ENCODE results near the gene CACNA2D3. TPM values are rescaled to one million over a fixed set of nuclear protein-coding genes. Genes with fewer than 3 reads are reported as not detected.

CACNA2D3 gene
- total RNA-seq, 1 donor from 2014 or later, result 0.70 TPM

- H3K4me3 Mint-ChIP-seq (ENCODE audit: unreplicated experiment), result no peak overlapping the region
- H3K27ac ChIP-seq (ENCODE audit: low read depth, low read length), result peak overlapping the region; percentile 50
- H3K27me3 Mint-ChIP-seq (ENCODE audit: low read depth, unreplicated experiment), result no peaks in the 10 kb centered on the region
- H3K27me3 ChIP-seq (ENCODE audit: insufficient read depth, low read length), result no peaks in the 10 kb centered on the region
- DNase-seq (ENCODE audit: low read depth) (peak; percentile 84), FAIRE-seq (no peak)
- H3K4me1 Mint-ChIP-seq (ENCODE audit: low read depth, unreplicated experiment), result peaks cover 26% of the 10 kb centered on the region
- H3K4me3 ChIP-seq (ENCODE audit: insufficient read depth, low read depth, low read length), result no peak overlapping the region
- H4K20me1 ChIP-seq (ENCODE audit: insufficient read depth, low read length), result no peaks in the 10 kb centered on the region
- peaks cover 25% of the 10 kb centered on the region for H3K4me1 ChIP-seq (ENCODE audit: insufficient read depth, low read length)
- no peaks in the 10 kb centered on the region for H3K36me3 ChIP-seq (ENCODE audit: insufficient read depth, low read length)
- H3K9me3 ChIP-seq (ENCODE audit: insufficient read depth, low read depth, low read length), result no peaks in the 10 kb centered on the region
- no peaks in the 10 kb centered on the region for H3K36me3 Mint-ChIP-seq (ENCODE audit: low read depth, unreplicated experiment)
- no peak for TF ChIP-seq CTCF (IDR thresholded peaks at IDR 0.05; ENCODE audit: insufficient read depth, low read depth, low read length)
- TF ChIP-seq EZH2 (IDR thresholded peaks at IDR 0.05; ENCODE audit: insufficient read depth, low read length), result no peak
- no peak overlapping the region for H3K27ac Mint-ChIP-seq (ENCODE audit: unreplicated experiment)
- no peaks in the 10 kb centered on the region for H3K79me2 ChIP-seq (ENCODE audit: insufficient read depth, low read length)
- peak overlapping the region; percentile 36 for H3K4me2 ChIP-seq (ENCODE audit: low read length)
- H3K9ac ChIP-seq (ENCODE audit: low read length), result no peak overlapping the region
- H2AFZ ChIP-seq (ENCODE audit: low read depth, low read length), result no peak overlapping the region
- H3K9me3 Mint-ChIP-seq (ENCODE audit: unreplicated experiment), result no peaks in the 10 kb centered on the region
Measured at GRCh38 chr3:54897028-54897711, 774.8 kb downstream of the CACNA2D3 start.

- DNase-seq (ENCODE audit: low read depth) (no peak), FAIRE-seq (no peak)
- Histone ChIP-seq H3K4me2 (ENCODE audit: low read length) (no peak overlapping the region), H4K20me1 (ENCODE audit: insufficient read depth, low read length) (no peaks in the 10 kb centered on the region), H3K27ac (ENCODE audit: low read depth, low read length) (no peak overlapping the region), H2AFZ (ENCODE audit: low read depth, low read length) (no peak overlapping the region), H3K4me1 (ENCODE audit: insufficient read depth, low read length) (peaks cover 20% of the 10 kb centered on the region), H3K36me3 (ENCODE audit: insufficient read depth, low read length) (no peaks in the 10 kb centered on the region), H3K4me3 (ENCODE audit: insufficient read depth, low read depth, low read length) (no peak overlapping the region), H3K79me2 (ENCODE audit: insufficient read depth, low read length) (no peaks in the 10 kb centered on the region), H3K27me3 (ENCODE audit: insufficient read depth, low read length) (no peaks in the 10 kb centered on the region), H3K9ac (ENCODE audit: low read length) (no peak overlapping the region), H3K9me3 (ENCODE audit: insufficient read depth, low read depth, low read length) (no peaks in the 10 kb centered on the region)
- peaks cover 26% of the 10 kb centered on the region for H3K4me1 Mint-ChIP-seq (ENCODE audit: low read depth, unreplicated experiment)
- H3K27ac Mint-ChIP-seq (ENCODE audit: unreplicated experiment), result no peak overlapping the region
- H3K27me3 Mint-ChIP-seq (ENCODE audit: low read depth, unreplicated experiment), result no peaks in the 10 kb centered on the region
- peaks cover 4% of the 10 kb centered on the region for H3K9me3 Mint-ChIP-seq (ENCODE audit: unreplicated experiment)
- no peaks in the 10 kb centered on the region for H3K36me3 Mint-ChIP-seq (ENCODE audit: low read depth, unreplicated experiment)
- no peak overlapping the region for H3K4me3 Mint-ChIP-seq (ENCODE audit: unreplicated experiment)
- no peak for TF ChIP-seq CTCF (IDR thresholded peaks at IDR 0.05; ENCODE audit: insufficient read depth, low read depth, low read length)
- no peak for TF ChIP-seq EZH2 (IDR thresholded peaks at IDR 0.05; ENCODE audit: insufficient read depth, low read length)
Measured at GRCh38 chr3:54899273-54899672, 776.9 kb downstream of the CACNA2D3 start.
